Adrenal gland (tissue), 5 donors: ENCODE data around the gene LYAR.

ENCODE experiments used
- POLR2A ChIP-seq, 2 donors: fragments of 450-650 bp; IDR thresholded peaks; one replicate each; pipeline ENCODE4 v1.6.1; 2017; ENCODE audit warnings: antibody characterized with exemption in 2 of 2, mild to moderate bottlenecking in 2 of 2, moderate library complexity in 1 of 2
- TF ChIP-seq, protein P1 (sequence below), 6 experiments: fragments of 450-650 bp in 4 of 6; fragments of 200-600 bp in 2 of 6; sonication (generic) in 1 of 6; IDR thresholded peaks; 1 replicate in 5 of 6; 2 replicates in 1 of 6; pipeline versions ENCODE4 v1.5.1 to v1.8.0; 2016 to 2021; ENCODE audit warnings: antibody characterized with exemption in 6 of 6, mild to moderate bottlenecking in 2 of 6, moderate library complexity in 1 of 6
- donor health status: DM: no; HTN: no; CAD: no.

DNA sequence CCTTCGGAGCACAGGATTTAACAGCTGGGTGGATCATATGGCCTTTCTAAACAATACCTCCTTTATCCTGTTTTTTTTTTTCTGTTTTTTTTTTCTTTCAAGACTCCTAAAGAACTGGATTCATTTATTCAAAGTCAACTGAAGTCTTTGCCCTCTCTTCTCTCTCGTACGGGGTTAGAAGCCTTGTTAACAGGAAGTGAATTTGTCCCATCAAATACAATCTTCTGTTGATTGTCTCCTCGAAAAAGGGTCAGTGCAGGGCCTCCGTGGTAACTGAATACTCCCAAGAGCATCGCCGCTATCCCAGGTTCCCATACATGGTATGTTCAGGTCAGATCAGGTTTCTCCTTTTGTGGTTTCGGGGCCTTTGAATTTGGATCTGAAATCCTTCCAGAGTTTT lies 40.1 kb downstream of the LYAR start:
- TF ChIP-seq, protein P1, sequence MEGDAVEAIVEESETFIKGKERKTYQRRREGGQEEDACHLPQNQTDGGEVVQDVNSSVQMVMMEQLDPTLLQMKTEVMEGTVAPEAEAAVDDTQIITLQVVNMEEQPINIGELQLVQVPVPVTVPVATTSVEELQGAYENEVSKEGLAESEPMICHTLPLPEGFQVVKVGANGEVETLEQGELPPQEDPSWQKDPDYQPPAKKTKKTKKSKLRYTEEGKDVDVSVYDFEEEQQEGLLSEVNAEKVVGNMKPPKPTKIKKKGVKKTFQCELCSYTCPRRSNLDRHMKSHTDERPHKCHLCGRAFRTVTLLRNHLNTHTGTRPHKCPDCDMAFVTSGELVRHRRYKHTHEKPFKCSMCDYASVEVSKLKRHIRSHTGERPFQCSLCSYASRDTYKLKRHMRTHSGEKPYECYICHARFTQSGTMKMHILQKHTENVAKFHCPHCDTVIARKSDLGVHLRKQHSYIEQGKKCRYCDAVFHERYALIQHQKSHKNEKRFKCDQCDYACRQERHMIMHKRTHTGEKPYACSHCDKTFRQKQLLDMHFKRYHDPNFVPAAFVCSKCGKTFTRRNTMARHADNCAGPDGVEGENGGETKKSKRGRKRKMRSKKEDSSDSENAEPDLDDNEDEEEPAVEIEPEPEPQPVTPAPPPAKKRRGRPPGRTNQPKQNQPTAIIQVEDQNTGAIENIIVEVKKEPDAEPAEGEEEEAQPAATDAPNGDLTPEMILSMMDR (IDR thresholded peaks at IDR 0.05) = no peak
- no peak for TF ChIP-seq POLR2A (IDR thresholded peaks at IDR 0.05)
